ENCODE measurements around the gene TAS2R41.

TAS2R41 gene

GRCh38 chr7:143492799-143493739, 15.4 kb downstream of the TAS2R41 start:
- TF ChIP-seq POLR2A (IDR thresholded peaks at IDR 0.05; ENCODE audit: low read depth, low read length): no peak
- DNase-seq (ENCODE audit: insufficient read length, low spot score) (no peak), FAIRE-seq (no peak)

GRCh38 chr7:143493751-143494150, 16.1 kb downstream of the TAS2R41 start:
- no peak for TF ChIP-seq POLR2A (IDR thresholded peaks at IDR 0.05; ENCODE audit: low read depth, low read length)
- DNase-seq (ENCODE audit: insufficient read length, low spot score): no peak
- no peak for FAIRE-seq

DNA sequence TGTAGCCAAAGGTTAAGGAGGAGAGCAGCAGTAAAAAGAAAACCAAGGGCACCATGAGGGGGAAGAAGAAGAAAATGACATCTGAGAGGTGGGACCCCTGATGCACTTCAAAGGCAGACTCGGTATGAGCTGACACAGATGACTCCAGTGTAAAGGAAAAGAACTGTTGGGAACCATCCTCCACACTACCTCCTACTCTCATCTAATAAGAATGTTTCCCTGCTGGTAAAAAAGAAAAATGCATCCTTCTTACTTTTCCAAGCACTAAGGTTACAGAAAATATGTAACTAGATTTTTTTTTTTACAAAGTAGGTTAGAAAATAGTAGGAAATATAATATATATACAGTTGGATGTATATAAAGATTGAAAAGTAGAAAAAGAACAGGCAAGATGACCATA, 16.9 kb downstream of the TAS2R41 start:
- FAIRE-seq (no peak), DNase-seq (ENCODE audit: insufficient read length, low spot score) (no peak)
- no peak for TF ChIP-seq POLR2A (IDR thresholded peaks at IDR 0.05; ENCODE audit: low read depth, low read length)

DNA sequence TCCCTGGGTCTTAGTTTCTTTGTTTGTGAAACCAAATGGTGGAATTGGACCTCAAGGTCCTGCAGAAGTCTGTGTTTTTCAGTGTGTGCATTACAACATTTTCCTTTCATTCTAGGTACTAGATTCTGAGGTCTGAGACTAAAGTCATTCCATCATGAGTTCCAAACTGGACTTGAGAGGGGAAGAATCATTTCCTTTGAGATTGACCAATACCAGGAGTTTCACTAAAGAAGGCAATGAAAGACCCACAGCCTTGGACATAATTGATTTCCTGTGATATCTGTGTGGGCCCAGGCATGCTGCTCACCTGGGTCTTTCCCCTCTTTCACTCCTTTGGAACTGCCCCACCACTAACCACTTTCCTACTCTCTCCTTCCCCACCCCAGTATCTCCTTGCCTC, 18.2 kb downstream of the TAS2R41 start:
- no peak for TF ChIP-seq POLR2A (IDR thresholded peaks at IDR 0.05; ENCODE audit: low read depth, low read length)
- FAIRE-seq (no peak), DNase-seq (ENCODE audit: insufficient read length, low spot score) (no peak)

GRCh38 chr7:143496263-143496662, 18.6 kb downstream of the TAS2R41 start:
- TF ChIP-seq POLR2A (IDR thresholded peaks at IDR 0.05; ENCODE audit: low read depth, low read length): no peak
- no peak for DNase-seq (ENCODE audit: insufficient read length, low spot score)
- no peak for FAIRE-seq

DNA sequence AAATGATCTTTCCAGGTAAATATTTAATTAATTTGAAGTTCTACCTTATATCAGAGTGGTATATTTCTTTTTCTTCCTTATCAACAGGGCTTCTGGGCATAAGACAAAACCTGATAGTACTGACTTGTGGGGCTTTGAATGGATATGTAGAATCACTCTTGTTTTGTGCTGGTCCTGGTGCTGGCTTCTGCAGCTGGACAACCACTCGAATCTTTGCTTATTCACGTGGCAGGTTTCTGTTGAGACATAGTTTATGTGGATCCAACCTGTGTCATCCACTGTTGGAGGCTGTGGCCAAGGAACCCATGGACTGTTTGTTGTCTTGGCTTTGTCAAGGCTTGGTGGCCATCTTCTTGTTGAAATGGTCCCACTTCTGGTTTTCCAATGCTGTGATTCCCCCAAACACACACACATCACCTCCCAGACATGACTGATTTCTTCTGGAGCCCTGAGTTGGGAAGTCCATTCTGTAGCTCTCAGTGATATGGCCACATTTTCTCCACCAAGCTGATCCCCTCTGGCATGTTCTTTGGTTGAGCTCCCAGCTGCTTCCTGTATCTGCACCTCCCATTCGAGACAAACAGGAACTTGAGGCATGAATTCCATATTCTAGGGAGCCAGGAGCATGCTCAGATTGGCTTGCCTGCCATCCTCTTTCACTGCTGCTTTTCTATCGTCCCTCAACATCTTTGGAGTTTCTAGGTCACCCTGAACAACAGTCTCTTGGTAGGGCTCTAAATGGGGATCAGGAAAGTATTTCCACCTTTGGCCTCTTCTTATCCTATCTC, 19.5 kb downstream of the TAS2R41 start:
- DNase-seq (ENCODE audit: insufficient read length, low spot score) (no peak), FAIRE-seq (no peak)

DNA sequence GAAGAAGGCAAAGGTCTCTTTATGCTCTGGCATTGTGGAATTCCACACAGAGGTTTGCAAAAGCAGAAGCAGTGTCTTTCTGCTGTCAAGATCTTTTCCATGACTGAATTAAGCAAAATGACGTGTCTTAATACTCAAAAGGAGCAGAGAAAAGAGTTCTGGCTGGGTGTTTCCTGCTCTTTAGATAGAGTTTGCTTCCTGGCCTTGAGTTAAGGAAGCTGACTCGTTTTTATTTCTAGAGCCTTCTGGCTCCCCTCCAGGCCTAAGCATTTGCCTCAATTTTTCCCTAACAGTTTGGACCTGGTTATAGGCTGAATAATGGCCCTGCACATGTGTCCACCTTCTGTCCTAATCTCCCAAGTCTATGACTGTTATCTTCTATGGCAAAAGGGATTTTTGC, 21.6 kb downstream of the TAS2R41 start:
- DNase-seq (ENCODE audit: insufficient read length, low spot score) (no peak), FAIRE-seq (no peak)
- no peak for TF ChIP-seq POLR2A (IDR thresholded peaks at IDR 0.05; ENCODE audit: low read depth, low read length)

More for the DNA sequence above, 19.5 kb downstream of the TAS2R41 start:
- TF ChIP-seq POLR2A (IDR thresholded peaks at IDR 0.05; ENCODE audit: low read depth, low read length): no peak

- FAIRE-seq (no peak), DNase-seq (ENCODE audit: insufficient read length, low spot score) (no peak)
- no peak for TF ChIP-seq POLR2A (IDR thresholded peaks at IDR 0.05; ENCODE audit: low read depth, low read length)
Measured at GRCh38 chr7:143499743-143500348, 22.2 kb downstream of the TAS2R41 start.

DNA sequence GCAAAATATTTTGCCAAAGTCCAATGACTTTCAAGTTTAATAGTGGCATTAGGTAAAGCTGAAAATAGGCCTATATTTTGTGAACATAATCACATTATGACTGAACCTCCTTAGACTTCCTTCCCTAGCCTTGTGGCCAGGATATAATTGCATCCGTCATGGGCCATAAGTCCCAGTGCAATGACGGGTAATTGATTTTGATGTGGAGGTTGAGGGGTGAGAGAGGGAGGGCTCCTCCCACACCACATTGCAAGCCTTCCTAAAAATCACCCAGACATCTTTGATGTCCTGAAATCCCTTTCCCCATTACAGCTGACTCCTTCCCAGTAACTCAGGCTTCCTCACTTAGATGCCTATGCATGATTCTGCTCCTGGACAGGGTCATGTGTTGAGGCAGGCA, 25.6 kb downstream of the TAS2R41 start:
- FAIRE-seq: no peak

GRCh38 chr7:143504215-143504936, 26.7 kb downstream of the TAS2R41 start:
- DNase-seq (ENCODE audit: insufficient read length, low spot score) (no peak), FAIRE-seq (no peak)
- no peak for TF ChIP-seq POLR2A (IDR thresholded peaks at IDR 0.05; ENCODE audit: low read depth, low read length)

More for the DNA sequence above, 25.6 kb downstream of the TAS2R41 start:
- DNase-seq (ENCODE audit: insufficient read length, low spot score): no peak
- no peak for TF ChIP-seq POLR2A (IDR thresholded peaks at IDR 0.05; ENCODE audit: low read depth, low read length)

DNA sequence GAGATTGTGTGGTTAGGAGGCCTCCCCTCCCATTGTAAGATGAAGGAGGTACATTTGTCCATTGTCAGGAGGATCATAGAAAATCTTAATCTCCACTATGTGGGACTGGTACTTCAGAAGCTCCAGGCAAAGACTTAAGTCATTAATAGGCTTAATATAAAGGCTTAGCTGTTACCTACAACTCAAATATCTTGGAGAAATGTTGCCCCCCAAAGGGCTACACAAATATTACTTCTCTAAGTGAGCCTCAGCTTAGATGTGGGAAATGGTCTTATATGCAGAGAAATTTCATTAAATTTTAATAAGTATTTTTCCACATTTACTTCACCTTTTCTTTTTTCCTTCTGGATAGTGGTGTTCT, 27.2 kb downstream of the TAS2R41 start:
- no peak for TF ChIP-seq POLR2A (IDR thresholded peaks at IDR 0.05; ENCODE audit: low read depth, low read length)
- DNase-seq (ENCODE audit: insufficient read length, low spot score): no peak
- FAIRE-seq: no peak

- no peak for TF ChIP-seq POLR2A (IDR thresholded peaks at IDR 0.05; ENCODE audit: low read depth, low read length)
- no peak for FAIRE-seq
- no peak for DNase-seq (ENCODE audit: insufficient read length, low spot score)
Measured at GRCh38 chr7:143505838-143506237, 28.2 kb downstream of the TAS2R41 start.

DNA sequence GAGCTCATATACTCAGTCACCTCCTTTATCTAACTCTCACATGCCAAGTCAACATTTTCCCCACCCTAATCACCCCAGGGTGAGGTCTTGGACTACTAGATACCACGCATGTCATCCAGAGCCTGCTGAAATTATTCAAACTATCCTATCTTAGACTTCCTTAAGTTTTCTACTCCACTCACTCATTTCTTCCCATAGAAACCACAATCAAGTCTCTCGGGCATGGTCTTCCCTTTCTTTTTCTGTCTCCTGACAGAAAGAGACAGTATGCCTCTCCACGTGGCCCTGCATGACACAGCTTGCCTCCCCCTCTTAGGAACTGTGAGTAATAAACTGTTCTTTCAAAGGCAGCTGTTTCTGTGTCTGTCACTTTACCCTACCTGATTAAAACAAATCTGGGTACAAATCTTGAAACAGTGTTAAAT, 29.4 kb downstream of the TAS2R41 start:
- no peak for FAIRE-seq
- no peak for DNase-seq (ENCODE audit: insufficient read length, low spot score)
- no peak for TF ChIP-seq POLR2A (IDR thresholded peaks at IDR 0.05; ENCODE audit: low read depth, low read length)

Measured in H54 (cell line).